H9 (cell line): ENCODE data around the gene ROBO1. TPM values are rescaled to one million over a fixed set of nuclear protein-coding genes. Genes with fewer than 3 reads are reported as not detected.
A peak's percentile ranks its signal among the peaks of the same experiment; 100 is the strongest.

ENCODE experiments used
- DNase-seq: peaks from one replicate; pipeline ENCODE4 v3.0.0-alpha.2; 2017
- H2AFZ ChIP-seq: one replicate; pipeline ENCODE4 v1.6.1; 2013; ENCODE audit warnings: mild to moderate bottlenecking, low read length, control low read depth, moderate library complexity
- H2AK5ac ChIP-seq: 2 replicates; pipeline ENCODE4 v1.6.1; 2013; ENCODE audit warnings: low read length, control low read depth, mixed read lengths; ENCODE audit not compliant: insufficient read length
- H2BK120ac ChIP-seq: one replicate; pipeline ENCODE4 v1.6.1; 2013; ENCODE audit warnings: low read depth, mild to moderate bottlenecking, low read length, control low read depth, inconsistent platforms; ENCODE audit not compliant: poor library complexity, severe bottlenecking
- H2BK12ac ChIP-seq: 2 replicates; pipeline ENCODE4 v1.6.1; 2013; ENCODE audit warnings: low read length, control low read depth, mixed read lengths, low read depth; ENCODE audit not compliant: insufficient read length
- H2BK15ac ChIP-seq: 2 replicates; pipeline ENCODE4 v1.6.1; 2013; ENCODE audit warnings: low read depth, low read length, control low read depth
- H2BK20ac ChIP-seq: one replicate; pipeline ENCODE4 v1.6.1; 2013; ENCODE audit warnings: low read depth, mild to moderate bottlenecking, low read length, control low read depth, inconsistent platforms; ENCODE audit not compliant: poor library complexity, severe bottlenecking
- H2BK5ac ChIP-seq: 2 replicates; pipeline ENCODE4 v1.6.1; 2013; ENCODE audit warnings: low read length, control low read depth, mixed read lengths; ENCODE audit not compliant: insufficient read length
- H3K14ac ChIP-seq: 2 replicates; pipeline ENCODE4 v1.6.1; 2013; ENCODE audit warnings: low read length, control low read depth; ENCODE audit not compliant: insufficient read depth
- H3K18ac ChIP-seq: 2 replicates; pipeline ENCODE4 v1.6.1; 2013; ENCODE audit warnings: low read depth, mild to moderate bottlenecking, mixed read lengths, low read length, control low read depth; ENCODE audit not compliant: insufficient read length
- H3K23ac ChIP-seq: 2 replicates; pipeline ENCODE4 v1.6.1; 2013; ENCODE audit warnings: low read length, control low read depth, mixed read lengths, low read depth; ENCODE audit not compliant: insufficient read length
- H3K23me2 ChIP-seq: 2 replicates; pipeline ENCODE4 v1.6.1; 2013; ENCODE audit warnings: low read depth, mild to moderate bottlenecking, mixed read lengths, low read length, control low read depth; ENCODE audit not compliant: insufficient read length, poor library complexity, severe bottlenecking
- H3K27ac ChIP-seq: 2 replicates; pipeline ENCODE4 v1.5.1; 2013; ENCODE audit warnings: low read length, control low read depth, mixed read lengths, low read depth; ENCODE audit not compliant: insufficient read length
- H3K27me3 ChIP-seq: 2 replicates; pipeline ENCODE4 v1.6.1; 2013; ENCODE audit warnings: low read length, control low read depth, inconsistent platforms; ENCODE audit not compliant: insufficient read depth
- H3K4ac ChIP-seq: 2 replicates; pipeline ENCODE4 v1.6.1; 2013; ENCODE audit warnings: low read depth, mild to moderate bottlenecking, control low read depth, inconsistent platforms, low read length, moderate library complexity
- H3K4me1 ChIP-seq: 2 replicates; pipeline ENCODE4 v1.6.1; 2013; ENCODE audit warnings: low read length, control low read depth, inconsistent platforms; ENCODE audit not compliant: insufficient read depth
- H3K4me2 ChIP-seq: 2 replicates; pipeline ENCODE4 v1.6.1; 2013; ENCODE audit warnings: low read length, control low read depth, mixed read lengths; ENCODE audit not compliant: insufficient read length, insufficient read depth
- H3K56ac ChIP-seq: 2 replicates; pipeline ENCODE4 v1.6.1; 2013; ENCODE audit warnings: low read depth, mild to moderate bottlenecking, mixed read lengths, low read length, control low read depth; ENCODE audit not compliant: insufficient read length
- H3K79me1 ChIP-seq: 2 replicates; pipeline ENCODE4 v1.6.1; 2013; ENCODE audit warnings: low read depth, mild to moderate bottlenecking, moderate library complexity, low read length, control low read depth, inconsistent platforms; ENCODE audit not compliant: insufficient read depth, poor library complexity, severe bottlenecking
- H3K79me2 ChIP-seq: 2 replicates; pipeline ENCODE4 v1.6.1; 2013; ENCODE audit warnings: low read length, control low read depth, inconsistent platforms; ENCODE audit not compliant: insufficient read depth
- H3K9ac ChIP-seq: 2 replicates; pipeline ENCODE4 v1.6.1; 2013; ENCODE audit warnings: low read length, control low read depth, mixed read lengths; ENCODE audit not compliant: insufficient read length; ENCODE audit errors: extremely low read depth
- H3K9me3 ChIP-seq: one replicate; pipeline ENCODE4 v1.6.1; 2013; ENCODE audit warnings: low read depth, low read length, inconsistent platforms; ENCODE audit not compliant: control insufficient read depth
- H3T11ph ChIP-seq: one replicate; pipeline ENCODE4 v1.6.1; 2013; ENCODE audit warnings: mild to moderate bottlenecking, low read length, control low read depth, inconsistent platforms
- H4K20me1 ChIP-seq: one replicate; pipeline ENCODE4 v1.6.1; 2013; ENCODE audit not compliant: control insufficient read depth, insufficient read length, insufficient read depth
- H4K5ac ChIP-seq: 2 replicates; pipeline ENCODE4 v1.6.1; 2013; ENCODE audit warnings: low read depth, mild to moderate bottlenecking, mixed read lengths, low read length, control low read depth; ENCODE audit not compliant: insufficient read length
- H4K8ac ChIP-seq: replicated peaks from 2 replicates; pipeline ENCODE4 v1.6.1; 2013; ENCODE audit warnings: low read length, control low read depth, mixed read lengths, low read depth; ENCODE audit not compliant: insufficient read length
- H4K91ac ChIP-seq: 2 replicates; pipeline ENCODE4 v1.6.1; 2013; ENCODE audit warnings: low read depth, mild to moderate bottlenecking, moderate library complexity, mixed read lengths, low read length, control low read depth; ENCODE audit not compliant: insufficient read length
- H3K27ac Mint-ChIP-seq, 3 experiments: 2 replicates in 2 of 3; 3 replicates in 1 of 3; pipeline ENCODE4 v1.8.0; 2020 to 2021; ENCODE audit warnings: mixed read lengths in 3 of 3, mild to moderate bottlenecking in 1 of 3, moderate library complexity in 1 of 3
- H3K27me3 Mint-ChIP-seq: 2 replicates; pipeline ENCODE4 v1.8.0; 2021; ENCODE audit warnings: low read depth, mild to moderate bottlenecking, moderate library complexity, mixed read lengths
- H3K36me3 Mint-ChIP-seq, 3 experiments: 2 replicates in 2 of 3; 3 replicates in 1 of 3; pipeline ENCODE4 v1.8.0; 2020 to 2021; ENCODE audit warnings: low read depth in 3 of 3, mixed read lengths in 3 of 3; ENCODE audit not compliant: insufficient read depth in 1 of 3
- H3K4me1 Mint-ChIP-seq, 2 experiments: 2 replicates each; pipeline ENCODE4 v1.8.0; 2020; ENCODE audit warnings: mixed read lengths in 2 of 2
- H3K4me3 Mint-ChIP-seq, 2 experiments: 2 replicates in 1 of 2; 3 replicates in 1 of 2; pipeline ENCODE4 v1.8.0; 2020 to 2021; ENCODE audit warnings: mild to moderate bottlenecking in 2 of 2, mixed read lengths in 2 of 2, moderate library complexity in 1 of 2
- H3K9me3 Mint-ChIP-seq, 2 experiments: 2 replicates in 1 of 2; 3 replicates in 1 of 2; pipeline ENCODE4 v1.8.0; 2020; ENCODE audit warnings: mild to moderate bottlenecking in 2 of 2, mixed read lengths in 2 of 2, moderate library complexity in 1 of 2
- WGBS: extraction: QIAGEN DNeasy Blood & Tissue Kit; methylation state at CpG from one replicate; pipeline ENCODE4 v1.1.7; 2013; ENCODE audit warnings: missing lambda C conversion rate, low lambda C conversion rate, mixed read lengths; ENCODE audit not compliant: insufficient read length; ENCODE audit errors: extremely low coverage; 5-methylcytosine and 5-hydroxymethylcytosine counted together
- total RNA-seq: library from RNA; stranded (reverse); gene quantifications from 2 replicates; pipeline ENCODE4 v1.2.1, GENCODE V29; 2021
- TF ChIP-seq, protein P1 (sequence below): fragments of 200-600 bp; sonication (generic); conservative IDR thresholded peaks from 3 replicates; pipeline ENCODE4 v1.8.0; 2021; ENCODE audit warnings: antibody characterized with exemption, mild to moderate bottlenecking

ROBO1 gene
- total RNA-seq, 1 experiment from 2014 or later: 62.7 TPM

DNA sequence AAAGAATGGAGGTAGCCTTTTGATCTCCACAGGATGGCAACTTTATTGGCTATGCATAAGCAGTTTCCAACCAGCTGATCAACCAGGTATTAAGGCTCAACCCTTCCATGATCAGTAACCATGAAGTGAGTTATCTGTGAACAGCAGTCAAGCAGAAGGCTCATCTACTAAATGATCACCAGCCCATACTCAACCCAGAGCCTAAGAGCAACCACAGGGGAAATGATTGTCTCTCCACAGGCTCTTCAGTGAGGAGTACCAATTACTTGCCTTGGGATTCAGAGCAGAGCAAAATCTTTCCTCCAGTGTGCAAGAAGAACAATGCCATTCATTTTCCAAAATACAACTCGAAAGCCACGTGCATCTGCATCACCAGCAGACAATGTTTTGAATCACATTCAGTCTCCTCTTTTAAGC, 754.8 kb downstream of the ROBO1 start:
- Histone ChIP-seq H4K91ac (no peak overlapping the region), H2BK5ac (no peak overlapping the region), H3K14ac (no peak overlapping the region), H3K4me1 (peaks cover 8% of the 10 kb centered on the region; the same call in 1 of the 2 replicates), H3K23me2 (peaks cover 9% of the 10 kb centered on the region), H2BK120ac (no peak overlapping the region), H3K9me3 (no peaks in the 10 kb centered on the region), H3K79me1 (no peaks in the 10 kb centered on the region), H3K79me2 (peaks cover 19% of the 10 kb centered on the region; the same call in 1 of the 2 replicates), H3K27me3 (no peaks in the 10 kb centered on the region), H3K4me2 (peak overlapping the region; percentile 3), H3K27ac (no peak overlapping the region), H2BK15ac (no peak overlapping the region), H2BK20ac (no peak overlapping the region), H2AFZ (no peak overlapping the region), H2BK12ac (no peak overlapping the region), H2AK5ac (no peak overlapping the region), H3K18ac (no peak overlapping the region), H4K20me1 (no peaks in the 10 kb centered on the region), H4K5ac (no peak overlapping the region), H3K4ac (no peak overlapping the region), H3K9ac (no peak overlapping the region), H3K23ac (no peak overlapping the region), H4K8ac (no peak overlapping the region), H3T11ph (no peak overlapping the region), H3K56ac (no peak overlapping the region)
- no CpG with 5 or more reads among the region's 2 CpGs for WGBS
- Mint-ChIP-seq H3K27me3 (no peaks in the 10 kb centered on the region), H3K36me3 (no peaks in the 10 kb centered on the region), H3K4me3 (peak overlapping the region in 1 of 2 experiments; percentile 36; a peak in 3 of 5 replicates), H3K4me1 (peaks cover 43 to 46% of the 10 kb centered on the region in 2 experiments), H3K27ac (no peak overlapping the region; a peak in 1 of 7 replicates), H3K9me3 (no peaks in the 10 kb centered on the region)
- DNase-seq: no peak
- TF ChIP-seq, protein P1, sequence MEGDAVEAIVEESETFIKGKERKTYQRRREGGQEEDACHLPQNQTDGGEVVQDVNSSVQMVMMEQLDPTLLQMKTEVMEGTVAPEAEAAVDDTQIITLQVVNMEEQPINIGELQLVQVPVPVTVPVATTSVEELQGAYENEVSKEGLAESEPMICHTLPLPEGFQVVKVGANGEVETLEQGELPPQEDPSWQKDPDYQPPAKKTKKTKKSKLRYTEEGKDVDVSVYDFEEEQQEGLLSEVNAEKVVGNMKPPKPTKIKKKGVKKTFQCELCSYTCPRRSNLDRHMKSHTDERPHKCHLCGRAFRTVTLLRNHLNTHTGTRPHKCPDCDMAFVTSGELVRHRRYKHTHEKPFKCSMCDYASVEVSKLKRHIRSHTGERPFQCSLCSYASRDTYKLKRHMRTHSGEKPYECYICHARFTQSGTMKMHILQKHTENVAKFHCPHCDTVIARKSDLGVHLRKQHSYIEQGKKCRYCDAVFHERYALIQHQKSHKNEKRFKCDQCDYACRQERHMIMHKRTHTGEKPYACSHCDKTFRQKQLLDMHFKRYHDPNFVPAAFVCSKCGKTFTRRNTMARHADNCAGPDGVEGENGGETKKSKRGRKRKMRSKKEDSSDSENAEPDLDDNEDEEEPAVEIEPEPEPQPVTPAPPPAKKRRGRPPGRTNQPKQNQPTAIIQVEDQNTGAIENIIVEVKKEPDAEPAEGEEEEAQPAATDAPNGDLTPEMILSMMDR: no peak
